Astrocyte of the hippocampus (primary cell): Measurements from ENCODE around the gene RGMB.
A peak's percentile ranks its signal among the peaks of the same experiment; 100 is the strongest.

Source experiments
- DNase-seq: peaks from one replicate; pipeline ENCODE4 v3.0.0; 2011; ENCODE audit warnings: low read depth, low spot score

The RGMB gene

DNA sequence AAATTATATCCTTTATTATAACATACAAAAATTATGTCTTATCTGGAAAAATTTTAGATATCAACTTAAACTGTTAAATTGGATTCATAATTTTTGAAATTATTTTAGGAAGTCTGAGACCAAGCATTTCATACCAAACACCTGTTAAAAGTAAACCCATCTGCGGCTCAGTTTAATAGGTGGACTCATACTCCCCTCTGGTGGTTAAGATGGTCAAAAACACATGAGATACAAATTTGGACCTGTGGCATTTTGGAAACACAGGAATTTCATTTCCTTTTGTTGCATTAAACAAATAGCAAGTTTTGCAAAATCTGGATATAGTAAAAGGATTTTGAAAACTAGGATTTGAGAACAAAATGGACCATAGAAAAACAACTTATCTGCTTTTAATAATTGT, 53.7 kb downstream of the RGMB start:
- peak; percentile 71 for DNase-seq

DNA sequence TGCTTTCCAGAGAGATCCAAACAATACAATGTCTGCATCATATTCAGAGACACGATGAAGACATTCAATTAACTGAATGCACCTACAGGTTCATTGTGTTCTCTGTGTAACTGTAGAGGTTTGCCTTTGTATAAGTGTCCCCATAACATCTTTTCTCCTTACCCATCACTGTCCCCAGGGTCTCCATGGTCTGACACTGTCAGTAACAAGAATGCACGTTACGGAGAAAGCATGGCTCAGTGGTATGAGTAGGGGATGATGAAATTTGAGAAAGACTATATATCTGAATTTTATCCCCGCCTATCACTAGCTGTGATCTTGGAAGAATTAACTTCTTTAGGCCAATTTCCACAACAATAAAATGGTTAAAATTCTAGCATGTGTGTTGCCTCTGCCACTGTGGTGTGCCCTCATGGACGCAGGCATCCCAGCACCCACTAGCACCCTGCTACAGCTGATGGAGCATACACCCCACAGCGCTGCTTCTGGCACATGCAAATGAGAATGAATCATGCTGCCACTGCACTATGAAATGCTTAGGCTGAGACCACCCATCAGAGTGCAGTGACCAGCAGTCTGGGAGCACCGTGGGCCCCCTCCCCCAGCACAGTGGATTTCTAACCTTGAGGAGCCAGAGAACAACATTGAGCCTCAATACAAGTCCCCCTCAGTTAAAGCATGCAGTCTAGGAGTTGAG, 54.3 kb downstream of the RGMB start:
- DNase-seq = no peak

DNA sequence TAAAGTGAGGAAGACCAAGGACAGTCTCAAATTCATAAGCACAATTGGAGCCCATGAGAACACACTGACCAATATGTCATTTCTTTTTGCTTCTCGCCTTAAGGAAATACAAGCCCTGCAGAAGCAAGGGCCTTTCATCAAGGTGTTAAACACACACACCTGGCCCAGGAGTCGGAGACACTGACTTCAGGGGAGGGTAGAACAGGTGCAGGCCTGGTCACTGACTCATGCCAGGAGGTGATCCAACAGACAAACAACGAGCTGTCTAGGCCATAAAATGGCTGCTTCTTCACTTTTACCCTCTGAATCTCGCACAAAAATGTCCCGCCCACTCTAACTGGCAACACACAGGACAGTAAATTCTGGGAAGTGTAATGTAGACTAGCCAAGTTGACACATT, 62.7 kb downstream of the RGMB start:
- no peak for DNase-seq

DNA sequence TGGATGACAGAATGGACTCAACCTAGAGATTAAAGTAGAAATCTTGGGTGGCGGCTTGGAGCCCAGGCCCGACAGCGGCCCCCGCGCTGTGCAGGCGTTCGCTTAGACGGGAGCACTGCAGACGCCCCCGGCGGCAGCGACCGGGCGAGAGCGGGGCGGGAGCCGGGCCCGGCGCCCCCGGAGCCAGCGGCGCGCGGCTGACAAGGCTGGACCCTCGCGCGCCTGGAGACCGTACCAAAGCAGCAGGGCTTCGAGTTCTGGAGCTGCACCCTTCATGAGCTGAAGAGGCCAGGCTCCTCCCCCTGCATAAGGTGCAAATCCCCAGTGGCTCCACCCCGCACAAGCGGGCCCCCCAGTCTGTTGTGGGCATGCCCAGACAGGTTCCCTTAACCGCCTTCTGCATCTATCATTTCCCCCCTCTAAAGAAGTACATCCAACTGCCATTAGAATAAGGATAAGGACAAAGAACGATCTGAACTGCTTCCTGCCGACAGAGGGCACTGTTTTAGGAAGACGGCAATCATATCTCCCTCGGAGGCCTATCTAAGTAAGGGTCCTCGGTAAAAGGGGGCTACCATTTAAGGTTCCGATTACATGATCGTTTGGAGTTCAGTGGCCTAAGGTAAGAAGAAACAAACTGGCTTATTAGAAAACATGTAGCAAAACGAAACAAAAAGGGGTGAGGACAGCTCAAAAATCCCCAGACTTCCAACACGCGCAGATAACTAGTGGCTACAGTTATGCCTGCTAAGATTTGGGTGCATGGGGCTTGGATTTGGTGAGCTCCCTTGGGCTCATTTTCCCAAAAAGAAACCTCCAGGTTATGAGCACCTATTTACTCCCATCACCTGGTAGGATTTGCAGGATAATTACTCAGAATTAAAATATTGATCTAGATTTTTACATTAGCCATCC, 66.3 kb downstream of the RGMB start:
- no peak for DNase-seq

DNA sequence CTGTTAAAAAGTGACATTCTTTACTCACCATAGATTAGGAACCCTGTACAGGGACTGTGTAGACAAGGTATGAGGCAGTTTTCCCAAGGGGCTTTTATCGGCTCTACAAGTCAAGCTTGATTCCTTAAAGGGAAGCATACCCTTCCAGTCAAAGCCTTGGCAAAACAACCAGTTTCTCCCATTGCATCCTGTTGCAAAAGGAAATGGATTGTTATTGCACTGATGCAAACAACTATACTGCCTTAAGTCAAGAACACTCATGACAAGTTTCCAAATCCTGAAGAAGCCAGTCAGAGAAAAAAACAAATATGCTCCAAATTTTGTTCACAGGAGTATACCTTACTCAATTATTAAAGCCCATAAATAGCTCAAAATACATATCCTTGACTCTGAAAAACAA, 67.5 kb downstream of the RGMB start:
- no peak for DNase-seq

DNA sequence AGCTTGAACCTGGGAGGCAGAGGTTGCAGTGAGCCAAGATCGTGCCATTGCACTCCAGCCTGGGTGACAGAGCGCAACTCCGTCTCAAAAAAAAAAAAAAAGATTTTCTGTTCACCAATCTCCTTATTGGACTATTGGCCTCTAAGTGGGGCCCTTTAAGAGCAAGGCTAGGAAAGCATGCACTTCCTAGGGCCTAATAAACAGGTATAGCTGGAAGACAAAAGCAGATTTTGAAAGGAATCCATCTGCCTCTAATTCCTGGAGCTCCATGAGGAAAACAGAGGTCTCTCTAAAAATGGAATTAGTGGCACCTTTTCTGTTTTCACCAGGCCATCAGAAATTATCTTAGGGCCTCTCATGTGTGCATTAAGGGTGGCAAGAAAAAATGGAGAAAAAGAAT, 70.0 kb downstream of the RGMB start:
- no peak for DNase-seq

DNA sequence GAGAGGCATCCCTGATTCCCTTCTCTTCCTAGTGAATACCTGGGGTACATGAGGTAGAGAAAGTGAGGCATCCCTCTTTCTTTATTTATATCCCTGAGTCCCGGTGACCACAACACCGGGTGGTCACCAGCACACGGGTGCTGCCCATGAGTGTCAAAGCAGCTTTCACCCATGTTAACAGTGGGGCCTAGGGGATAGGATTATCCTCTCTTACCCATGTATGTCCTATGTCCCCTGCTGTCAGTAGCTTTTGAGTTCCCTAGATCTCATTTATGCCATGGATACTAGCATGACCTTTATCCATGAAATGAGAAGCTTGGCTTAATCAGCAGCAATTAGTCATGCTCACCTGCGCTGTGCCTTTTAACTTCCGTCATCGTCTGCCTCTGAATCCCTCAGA, 71.4 kb downstream of the RGMB start:
- no peak for DNase-seq

DNA sequence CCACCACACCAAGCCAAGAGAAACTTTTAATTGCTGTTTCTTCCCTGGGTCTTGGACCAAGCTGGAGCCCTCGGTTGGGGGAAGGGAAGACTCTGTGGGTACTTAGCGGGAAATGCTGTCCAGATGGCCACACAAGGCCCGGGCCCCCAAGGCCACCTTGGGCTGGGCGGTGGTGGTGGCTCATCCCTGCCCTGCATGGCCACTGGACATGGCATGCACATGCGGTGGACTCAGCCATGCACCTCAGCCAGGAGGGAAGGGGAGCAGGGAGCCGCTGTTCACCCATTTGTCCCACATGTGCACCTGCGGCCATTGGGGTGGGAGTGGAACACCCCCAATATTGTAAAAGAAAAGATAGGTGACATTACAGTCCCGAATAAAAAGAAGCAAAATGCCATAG, 72.4 kb downstream of the RGMB start:
- DNase-seq = no peak
